H1 (cell line): Measurements from ENCODE around the gene CAPN13. TPM values are rescaled to one million over a fixed set of nuclear protein-coding genes. Genes with fewer than 3 reads are reported as not detected.

Experiments used
- CREB1 ChIP-seq: IDR thresholded peaks from 2 replicates; pipeline ENCODE4 v1.6.1; 2012; ENCODE audit warnings: inconsistent platforms
- EP300 ChIP-seq, 2 experiments: IDR thresholded peaks; 1 replicate in 1 of 2; 2 replicates in 1 of 2; pipeline ENCODE4 v1.6.1; 2011 to 2012; ENCODE audit warnings: low read depth in 2 of 2, low read length in 2 of 2, mild to moderate bottlenecking in 2 of 2, borderline replicate concordance in 1 of 2, inconsistent platforms in 1 of 2, moderate library complexity in 1 of 2
- MAX ChIP-seq: IDR thresholded peaks from 2 replicates; pipeline ENCODE4 v1.6.1; 2012; ENCODE audit warnings: inconsistent platforms
- SP2 ChIP-seq: IDR thresholded peaks from 2 replicates; pipeline ENCODE4 v1.6.1; 2012; ENCODE audit warnings: mild to moderate bottlenecking, low read length, inconsistent platforms
- polyA plus RNA-seq, 7 experiments: library from polyadenylated mRNA; depleted of rRNA in 3 of 7; stranded (reverse) in 5 of 7; unstranded in 2 of 7; fragments of >200 nt in 5 of 7; fragments of 200-250 nt in 2 of 7; gene quantifications; 1 replicate in 5 of 7; 2 replicates in 1 of 7; 4 replicates in 1 of 7; pipeline versions ENCODE4 v1.2.1 to v1.2.3, GENCODE V29; 2011 to 2013; ENCODE audit warnings: missing spikeins in 2 of 7, mixed read lengths in 2 of 7
- total RNA-seq: library from RNA; stranded (reverse); fragmentation: NEBNext Ultra II Directional; extraction: Animal tissue kit (Norgen Biotek cat#: 25700); gene quantifications from 2 replicates; pipeline ENCODE4 v1.2.1, GENCODE V29; 2021

Gene CAPN13
- total and polyA plus RNA-seq, 2 of the 8 experiments (the other 6 are each of a cell fraction or from before 2014, with no cell fraction given): 2.4 TPM

- no peak for TF ChIP-seq SP2
- TF ChIP-seq MAX: no peak
- no peak for TF ChIP-seq CREB1
- TF ChIP-seq EP300 (IDR thresholded peaks at IDR 0.05; ENCODE audit: borderline replicate concordance in 1 of 2, low read depth in 2 of 2, low read length in 2 of 2): no peak
These were observed 42.1 kb downstream of the CAPN13 start (continued) for GRCh38 chr2:30765191-30765590.
